A549 treated with ZK216348 at 1 μM for 4 hours (cell line): ENCODE measurements around the gene MRPS18C. TPM values are rescaled to one million over a fixed set of nuclear protein-coding genes. Genes with fewer than 3 reads are reported as not detected.

Source experiments
- total RNA-seq: library from RNA; stranded (reverse); fragments of 200-300 nt; extraction: Qiagen RNA extraction; gene quantifications from 5 replicates; pipeline ENCODE4 v1.2.3, GENCODE V29; 2022; ENCODE audit warnings: low read depth

Gene MRPS18C
- 40.6 to 72.1 TPM (median 46.9 TPM) in 5 replicates for total RNA-seq

GRCh38 chr4:83455281-83456183, at the start of gene MRPS18C, which contains the start of gene HELQ:
TSS of gene MRPS18C (plus strand) at chr4:83456058. CDS start at chr4:83456078, 20 bp downstream.
TSS of gene HELQ (minus strand) at chr4:83455823. CDS start at chr4:83455693, 130 bp downstream.

GRCh38 chr4:83484500-83485461, 28.9 kb downstream of the MRPS18C start, which contains the start of gene ABRAXAS1:
TSS of gene ABRAXAS1 (minus strand) at chr4:83485100. CDS start at chr4:83485072, 28 bp downstream.

Other genes starting within 250 kb of the MRPS18C start
- 18.0 to 21.4 TPM (median 20.9 TPM) in 5 replicates for gene COQ2, start 171.3 kb upstream of the MRPS18C start, total RNA-seq
- gene HPSE, start 121.2 kb upstream of the MRPS18C start, total RNA-seq: 1.1 to 2.2 TPM (median 1.3 TPM) in 5 replicates
- 3.3 to 5.6 TPM (median 4.3 TPM) in 5 replicates for gene HELQ, start 235 bp upstream of the MRPS18C start, total RNA-seq
- 3.4 to 7.8 TPM (median 6.5 TPM) in 5 replicates for gene ABRAXAS1, start 29.0 kb downstream of the MRPS18C start, total RNA-seq
- gene GPAT3, start 80.0 kb downstream of the MRPS18C start, total RNA-seq: 33.4 to 37.4 TPM (median 34.3 TPM) in 5 replicates